ENCODE measurements around the gene DOCK4.

Gene DOCK4

DNA sequence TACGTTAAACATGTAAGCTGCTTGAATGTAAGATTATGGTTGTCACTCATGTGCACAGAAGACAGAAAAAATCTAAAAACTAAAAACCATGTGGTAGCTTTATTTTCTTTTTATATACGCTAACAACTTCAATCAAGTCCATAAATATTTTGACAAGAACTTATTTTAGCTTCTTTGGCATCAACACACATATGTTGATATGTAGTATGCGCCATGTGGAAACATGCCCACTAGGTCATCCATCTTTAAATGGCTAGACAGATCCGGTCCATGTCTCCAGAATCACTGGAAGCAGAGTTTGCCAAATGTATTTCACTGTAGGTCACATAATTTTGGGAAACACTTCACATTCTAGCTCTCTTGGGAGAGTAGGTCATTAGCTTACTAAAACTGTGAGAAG lies 382.4 kb downstream of the DOCK4 start:
- no peak overlapping the region for H2AFZ ChIP-seq (ENCODE audit: low read depth)
- no peak overlapping the region for H3K9ac ChIP-seq
- H3K27me3 ChIP-seq (ENCODE audit: insufficient read depth, low read depth), result no peaks in the 10 kb centered on the region
- no peaks in the 10 kb centered on the region for H4K20me1 ChIP-seq (ENCODE audit: insufficient read depth)
- H3K27ac ChIP-seq, result no peak overlapping the region
- H3K79me2 ChIP-seq (ENCODE audit: insufficient read depth, low read depth), result no peaks in the 10 kb centered on the region
- TF ChIP-seq, protein P1, sequence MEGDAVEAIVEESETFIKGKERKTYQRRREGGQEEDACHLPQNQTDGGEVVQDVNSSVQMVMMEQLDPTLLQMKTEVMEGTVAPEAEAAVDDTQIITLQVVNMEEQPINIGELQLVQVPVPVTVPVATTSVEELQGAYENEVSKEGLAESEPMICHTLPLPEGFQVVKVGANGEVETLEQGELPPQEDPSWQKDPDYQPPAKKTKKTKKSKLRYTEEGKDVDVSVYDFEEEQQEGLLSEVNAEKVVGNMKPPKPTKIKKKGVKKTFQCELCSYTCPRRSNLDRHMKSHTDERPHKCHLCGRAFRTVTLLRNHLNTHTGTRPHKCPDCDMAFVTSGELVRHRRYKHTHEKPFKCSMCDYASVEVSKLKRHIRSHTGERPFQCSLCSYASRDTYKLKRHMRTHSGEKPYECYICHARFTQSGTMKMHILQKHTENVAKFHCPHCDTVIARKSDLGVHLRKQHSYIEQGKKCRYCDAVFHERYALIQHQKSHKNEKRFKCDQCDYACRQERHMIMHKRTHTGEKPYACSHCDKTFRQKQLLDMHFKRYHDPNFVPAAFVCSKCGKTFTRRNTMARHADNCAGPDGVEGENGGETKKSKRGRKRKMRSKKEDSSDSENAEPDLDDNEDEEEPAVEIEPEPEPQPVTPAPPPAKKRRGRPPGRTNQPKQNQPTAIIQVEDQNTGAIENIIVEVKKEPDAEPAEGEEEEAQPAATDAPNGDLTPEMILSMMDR (conservative IDR thresholded peaks at IDR 0.05; ENCODE audit: low read depth, low read length), result no peak
- no peaks in the 10 kb centered on the region for H3K36me3 ChIP-seq (ENCODE audit: insufficient read depth)
- no peak overlapping the region for H3K4me2 ChIP-seq
- no peak overlapping the region for H3K4me3 ChIP-seq (IDR thresholded peaks at IDR 0.05; ENCODE audit: insufficient read depth, low read depth, low read length)
- no peaks in the 10 kb centered on the region for H3K4me1 ChIP-seq (ENCODE audit: low read depth, poor library complexity, severe bottlenecking)

DNA sequence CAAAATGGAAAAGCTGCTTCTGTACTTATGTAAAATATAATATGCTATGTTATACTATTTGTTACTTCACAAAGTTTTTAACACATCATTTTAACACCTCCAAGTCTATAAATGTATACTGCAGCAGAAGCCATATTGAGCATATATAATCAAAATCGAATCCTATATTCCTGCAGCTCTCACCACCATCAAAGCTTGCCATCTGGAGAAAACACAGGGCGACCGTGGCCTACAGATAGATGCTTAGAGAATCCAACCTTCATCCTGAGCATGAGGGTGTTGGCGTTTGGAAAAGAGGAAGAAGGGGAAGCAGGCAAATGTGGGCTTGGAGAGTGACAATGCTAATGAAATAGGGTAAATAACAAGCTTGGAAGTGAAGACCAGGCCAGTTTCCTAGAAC lies 385.2 kb downstream of the DOCK4 start:
- no peaks in the 10 kb centered on the region for H4K20me1 ChIP-seq (ENCODE audit: insufficient read depth)
- H3K4me2 ChIP-seq, result no peak overlapping the region
- no peaks in the 10 kb centered on the region for H3K79me2 ChIP-seq (ENCODE audit: insufficient read depth, low read depth)
- TF ChIP-seq, protein P1 (conservative IDR thresholded peaks at IDR 0.05; ENCODE audit: low read depth, low read length), result no peak
- no peak overlapping the region for H3K9ac ChIP-seq
- H3K27ac ChIP-seq, result no peak overlapping the region
- H3K4me3 ChIP-seq (IDR thresholded peaks at IDR 0.05; ENCODE audit: insufficient read depth, low read depth, low read length), result no peak overlapping the region
- H3K27me3 ChIP-seq (ENCODE audit: insufficient read depth, low read depth), result no peaks in the 10 kb centered on the region
- no peaks in the 10 kb centered on the region for H3K36me3 ChIP-seq (ENCODE audit: insufficient read depth)
- no peaks in the 10 kb centered on the region for H3K4me1 ChIP-seq (ENCODE audit: low read depth, poor library complexity, severe bottlenecking)
- no peak overlapping the region for H2AFZ ChIP-seq (ENCODE audit: low read depth)

DNA sequence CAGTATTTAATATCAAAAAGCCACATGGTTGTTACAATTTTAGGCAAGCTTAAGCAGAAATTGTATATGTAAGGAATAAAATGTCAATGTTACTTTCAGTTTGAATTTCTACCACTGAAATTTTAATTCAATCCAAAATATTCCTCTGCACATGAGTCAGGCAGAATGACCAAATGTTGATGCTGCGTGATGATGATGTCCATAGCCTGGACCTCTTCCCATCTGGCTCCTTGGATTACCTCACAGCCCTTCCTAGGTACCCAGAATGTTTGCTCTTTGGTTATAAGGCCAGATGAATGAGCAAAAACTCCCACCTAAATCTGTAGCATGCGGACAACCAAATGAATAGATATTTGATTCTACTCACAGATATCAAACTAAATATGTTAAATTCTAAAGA lies 385.6 kb downstream of the DOCK4 start:
- H4K20me1 ChIP-seq (ENCODE audit: insufficient read depth), result no peaks in the 10 kb centered on the region
- H3K79me2 ChIP-seq (ENCODE audit: insufficient read depth, low read depth), result no peaks in the 10 kb centered on the region
- no peak overlapping the region for H2AFZ ChIP-seq (ENCODE audit: low read depth)
- H3K4me1 ChIP-seq (ENCODE audit: low read depth, poor library complexity, severe bottlenecking), result no peaks in the 10 kb centered on the region
- no peak overlapping the region for H3K4me2 ChIP-seq
- H3K27ac ChIP-seq, result no peak overlapping the region
- H3K27me3 ChIP-seq (ENCODE audit: insufficient read depth, low read depth), result no peaks in the 10 kb centered on the region
- H3K4me3 ChIP-seq (IDR thresholded peaks at IDR 0.05; ENCODE audit: insufficient read depth, low read depth, low read length), result no peak overlapping the region
- TF ChIP-seq, protein P1 (conservative IDR thresholded peaks at IDR 0.05; ENCODE audit: low read depth, low read length), result no peak
- no peaks in the 10 kb centered on the region for H3K36me3 ChIP-seq (ENCODE audit: insufficient read depth)
- no peak overlapping the region for H3K9ac ChIP-seq

DNA sequence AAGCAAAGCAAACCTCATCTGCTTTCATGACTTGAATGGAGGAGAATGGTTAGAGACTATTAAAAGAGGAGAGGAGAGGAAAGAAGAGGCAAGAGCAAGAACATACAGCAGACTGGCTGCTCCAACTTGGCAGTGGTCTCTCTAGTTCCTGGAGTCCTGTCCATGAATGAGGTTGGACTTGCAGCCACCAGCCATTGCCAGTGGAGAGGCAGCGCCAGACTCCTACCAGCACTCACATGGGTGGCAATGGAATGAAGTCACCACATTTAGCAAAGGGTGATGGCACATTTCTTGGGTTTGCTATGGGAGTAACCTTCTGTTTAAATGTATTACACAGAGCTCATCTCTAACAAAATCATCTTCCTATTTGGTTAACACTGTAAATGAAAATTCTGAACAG lies 386.1 kb downstream of the DOCK4 start:
- Histone ChIP-seq H2AFZ (ENCODE audit: low read depth) (no peak overlapping the region), H3K36me3 (ENCODE audit: insufficient read depth) (no peaks in the 10 kb centered on the region), H3K4me1 (ENCODE audit: low read depth, poor library complexity, severe bottlenecking) (no peaks in the 10 kb centered on the region), H4K20me1 (ENCODE audit: insufficient read depth) (no peaks in the 10 kb centered on the region), H3K27ac (no peak overlapping the region), H3K9ac (no peak overlapping the region), H3K4me2 (no peak overlapping the region), H3K4me3 (IDR thresholded peaks at IDR 0.05; ENCODE audit: insufficient read depth, low read depth, low read length) (no peak overlapping the region), H3K79me2 (ENCODE audit: insufficient read depth, low read depth) (no peaks in the 10 kb centered on the region), H3K27me3 (ENCODE audit: insufficient read depth, low read depth) (no peaks in the 10 kb centered on the region)
- TF ChIP-seq, protein P1 (conservative IDR thresholded peaks at IDR 0.05; ENCODE audit: low read depth, low read length), result no peak

DNA sequence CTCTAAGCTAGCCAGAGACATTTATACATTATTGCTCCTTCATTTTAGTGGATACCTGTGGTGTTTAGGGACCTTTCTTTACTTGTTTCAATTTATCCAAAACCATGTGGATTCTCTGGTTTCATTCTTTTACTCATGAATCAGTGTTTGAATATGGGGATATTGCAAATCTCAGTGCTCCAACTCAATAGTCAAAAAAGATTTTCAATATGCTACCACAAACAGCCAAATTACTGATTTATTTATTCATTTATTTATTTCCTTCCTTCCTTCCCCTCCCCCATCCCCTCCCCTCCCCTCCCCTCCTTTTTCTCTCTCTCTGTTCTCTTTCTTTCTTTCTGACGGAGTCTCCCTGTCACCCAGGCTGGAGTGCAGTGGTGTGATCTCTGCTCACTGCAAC lies 390.8 kb downstream of the DOCK4 start:
- no peaks in the 10 kb centered on the region for H4K20me1 ChIP-seq (ENCODE audit: insufficient read depth)
- no peak overlapping the region for H3K27ac ChIP-seq
- no peaks in the 10 kb centered on the region for H3K4me1 ChIP-seq (ENCODE audit: low read depth, poor library complexity, severe bottlenecking)
- H3K4me3 ChIP-seq (IDR thresholded peaks at IDR 0.05; ENCODE audit: insufficient read depth, low read depth, low read length), result no peak overlapping the region
- no peak overlapping the region for H3K4me2 ChIP-seq
- no peak overlapping the region for H3K9ac ChIP-seq
- H3K27me3 ChIP-seq (ENCODE audit: insufficient read depth, low read depth), result no peaks in the 10 kb centered on the region
- TF ChIP-seq, protein P1 (conservative IDR thresholded peaks at IDR 0.05; ENCODE audit: low read depth, low read length), result no peak
- no peaks in the 10 kb centered on the region for H3K79me2 ChIP-seq (ENCODE audit: insufficient read depth, low read depth)
- no peaks in the 10 kb centered on the region for H3K36me3 ChIP-seq (ENCODE audit: insufficient read depth)
- H2AFZ ChIP-seq (ENCODE audit: low read depth), result no peak overlapping the region

All from KMS-11 (cell line).